ENCODE results near the gene CILP.

DNA sequence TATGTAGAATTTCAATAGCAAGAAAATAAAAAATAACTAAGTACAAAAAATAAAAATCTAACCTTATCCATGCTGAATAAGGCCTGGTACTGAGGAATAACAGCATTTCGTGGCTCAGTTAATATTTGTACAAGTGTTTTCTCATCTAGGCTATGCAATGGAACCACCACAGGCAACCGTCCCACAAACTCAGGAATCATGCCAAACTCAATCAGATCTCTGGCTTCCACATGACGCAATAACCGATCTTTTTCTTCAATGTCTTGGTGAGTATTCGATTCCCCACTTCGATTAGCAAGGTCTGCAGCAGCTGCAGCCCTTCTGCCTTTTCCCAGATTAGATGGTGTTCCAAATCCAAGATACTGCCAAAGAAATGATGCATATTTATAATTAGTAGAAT lies 56.6 kb downstream of the CILP start:
- TF ChIP-seq POLR2A (IDR thresholded peaks at IDR 0.05; ENCODE audit: low read length) (no peak), GATA1 (IDR thresholded peaks at IDR 0.05; ENCODE audit: low read depth, low read length) (no peak)
